ENCODE results near the gene USH2A.

GRCh38 chr1:215606564-215607168, 816.6 kb downstream of the USH2A start:
- TF ChIP-seq POLR2AphosphoS5 (IDR thresholded peaks at IDR 0.05): no peak
- TF ChIP-seq POLR2A (IDR thresholded peaks at IDR 0.05): no peak
- peak; percentile 32 to 47 (median 33) for TF ChIP-seq CTCF (IDR thresholded peaks at IDR 0.05)

All from breast epithelium (tissue), 3 donors.